GM19099 (cell line): ENCODE measurements around the gene C2orf80.

Experiments used
- POLR2A ChIP-seq: IDR thresholded peaks from 3 replicates; pipeline ENCODE4 v1.6.1; 2011; ENCODE audit warnings: low read depth; ENCODE audit not compliant: insufficient read length; ENCODE audit errors: extremely low read depth

C2orf80 gene

GRCh38 chr2:208189810-208190503 lies at the start of gene C2orf80:
C2orf80 (minus strand) TSS chr2:208190030; CDS start chr2:208186986, 3,044 bp downstream.
- no peak for TF ChIP-seq POLR2A

GRCh38 chr2:208235860-208236259 lies 46.0 kb upstream of the C2orf80 start:
- no peak for TF ChIP-seq POLR2A

GRCh38 chr2:208234786-208235185 lies 45.0 kb upstream of the C2orf80 start:
- TF ChIP-seq POLR2A, result no peak

GRCh38 chr2:208228476-208228875 lies 38.6 kb upstream of the C2orf80 start:
- no peak for TF ChIP-seq POLR2A

- TF ChIP-seq POLR2A, result no peak
Observed at GRCh38 chr2:208227581-208228232, 37.9 kb upstream of the C2orf80 start.

GRCh38 chr2:208224802-208225201 lies 35.0 kb upstream of the C2orf80 start:
- TF ChIP-seq POLR2A, result no peak

- TF ChIP-seq POLR2A, result no peak
Observed at GRCh38 chr2:208222351-208222750, 32.5 kb upstream of the C2orf80 start.

GRCh38 chr2:208210688-208211451 lies 21.0 kb upstream of the C2orf80 start:
- TF ChIP-seq POLR2A, result no peak

GRCh38 chr2:208208335-208209085 lies 18.7 kb upstream of the C2orf80 start:
- no peak for TF ChIP-seq POLR2A

- TF ChIP-seq POLR2A, result no peak
Observed at GRCh38 chr2:208207769-208208168, 17.9 kb upstream of the C2orf80 start.

- no peak for TF ChIP-seq POLR2A
Observed at GRCh38 chr2:208204166-208204565, 14.3 kb upstream of the C2orf80 start.

- TF ChIP-seq POLR2A, result no peak
Observed at GRCh38 chr2:208195531-208195930, 5.7 kb upstream of the C2orf80 start.

GRCh38 chr2:208192611-208193236 lies 2.9 kb upstream of the C2orf80 start:
- no peak for TF ChIP-seq POLR2A

- no peak for TF ChIP-seq POLR2A
Observed at GRCh38 chr2:208189069-208189809, 591 bp downstream of the C2orf80 start.

GRCh38 chr2:208186893-208187292 lies 2.9 kb downstream of the C2orf80 start:
- no peak for TF ChIP-seq POLR2A

- TF ChIP-seq POLR2A, result no peak
Observed at GRCh38 chr2:208186465-208186864, 3.4 kb downstream of the C2orf80 start.
